ENCODE results near the gene RBBP6. TPM values are rescaled to one million over a fixed set of nuclear protein-coding genes. Genes with fewer than 3 reads are reported as not detected.
A peak's percentile ranks its signal among the peaks of the same experiment; 100 is the strongest.

Gene RBBP6
- total RNA-seq, 1 donor from 2014 or later = 52.3 TPM

DNA sequence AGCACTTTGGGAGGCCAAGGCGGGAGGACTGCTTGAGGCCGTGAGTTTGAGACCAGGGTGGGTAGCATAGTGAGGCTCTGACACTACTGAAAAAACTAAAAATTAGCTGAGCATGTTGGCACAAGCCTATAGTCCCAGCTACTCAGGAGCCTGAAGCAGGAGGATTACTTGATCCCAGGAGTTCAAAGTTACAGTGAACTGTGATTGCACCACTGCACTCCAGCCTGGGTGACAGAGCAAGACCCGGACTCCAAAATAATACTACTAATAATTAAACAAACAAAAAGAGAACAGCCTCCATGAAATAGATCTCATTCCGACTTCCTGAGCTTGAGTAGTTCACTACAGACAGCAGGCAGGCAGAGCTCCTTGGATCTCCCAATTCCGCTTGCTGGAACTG, 2.7 kb upstream of the RBBP6 start:
- Histone ChIP-seq H3K4me3 (ENCODE audit: low read depth, low read length) (no peak overlapping the region), H3K27me3 (ENCODE audit: control insufficient read depth, insufficient read depth, low read length) (no peaks in the 10 kb centered on the region), H3K36me3 (ENCODE audit: control insufficient read depth, insufficient read depth, low read length) (no peaks in the 10 kb centered on the region)
- TF ChIP-seq, protein P1, sequence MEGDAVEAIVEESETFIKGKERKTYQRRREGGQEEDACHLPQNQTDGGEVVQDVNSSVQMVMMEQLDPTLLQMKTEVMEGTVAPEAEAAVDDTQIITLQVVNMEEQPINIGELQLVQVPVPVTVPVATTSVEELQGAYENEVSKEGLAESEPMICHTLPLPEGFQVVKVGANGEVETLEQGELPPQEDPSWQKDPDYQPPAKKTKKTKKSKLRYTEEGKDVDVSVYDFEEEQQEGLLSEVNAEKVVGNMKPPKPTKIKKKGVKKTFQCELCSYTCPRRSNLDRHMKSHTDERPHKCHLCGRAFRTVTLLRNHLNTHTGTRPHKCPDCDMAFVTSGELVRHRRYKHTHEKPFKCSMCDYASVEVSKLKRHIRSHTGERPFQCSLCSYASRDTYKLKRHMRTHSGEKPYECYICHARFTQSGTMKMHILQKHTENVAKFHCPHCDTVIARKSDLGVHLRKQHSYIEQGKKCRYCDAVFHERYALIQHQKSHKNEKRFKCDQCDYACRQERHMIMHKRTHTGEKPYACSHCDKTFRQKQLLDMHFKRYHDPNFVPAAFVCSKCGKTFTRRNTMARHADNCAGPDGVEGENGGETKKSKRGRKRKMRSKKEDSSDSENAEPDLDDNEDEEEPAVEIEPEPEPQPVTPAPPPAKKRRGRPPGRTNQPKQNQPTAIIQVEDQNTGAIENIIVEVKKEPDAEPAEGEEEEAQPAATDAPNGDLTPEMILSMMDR (IDR thresholded peaks at IDR 0.05; ENCODE audit: insufficient read depth, low read length, poor library complexity, severe bottlenecking) = no peak
- no peak for DNase-seq (ENCODE audit: low read depth)

DNA sequence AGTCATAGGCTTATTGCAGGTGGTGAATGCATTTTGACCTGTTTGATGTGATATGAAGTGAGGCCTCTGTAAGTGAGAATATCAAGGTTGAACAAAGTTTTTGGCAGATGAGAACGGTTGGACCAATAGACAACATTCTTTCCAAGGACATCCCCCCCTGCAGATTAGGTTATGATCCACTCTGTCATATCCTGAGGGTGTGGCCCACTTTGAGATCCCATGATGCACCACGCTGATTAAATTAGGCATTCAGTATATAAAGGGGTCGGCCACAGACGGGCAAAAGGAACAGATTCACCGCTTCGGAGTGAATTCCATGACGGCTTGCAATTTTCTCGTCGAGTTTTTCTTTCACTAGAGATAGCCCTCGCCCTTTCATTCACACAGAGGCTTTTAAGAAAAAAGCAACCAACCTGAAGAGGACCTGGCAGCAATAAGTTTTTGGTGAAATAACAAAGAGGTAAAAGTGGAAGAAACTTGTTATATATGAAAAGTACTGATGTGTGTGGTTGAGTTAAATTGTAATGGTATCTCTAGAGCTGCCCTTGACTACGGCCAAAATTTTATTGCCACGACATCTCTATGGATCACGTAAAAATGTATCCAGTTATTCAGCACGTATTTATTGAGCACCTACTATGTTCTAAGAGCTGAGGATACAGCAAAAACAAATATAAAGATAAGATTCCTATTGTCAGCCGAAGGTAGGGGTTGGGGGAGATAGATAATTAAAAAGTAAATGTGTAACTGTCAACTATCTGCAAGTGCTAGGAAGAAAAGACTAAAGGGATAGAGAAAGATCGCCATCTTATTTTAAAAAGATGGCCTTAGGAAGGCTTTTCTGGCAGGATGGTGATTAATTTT, 1.7 kb upstream of the RBBP6 start:
- no peak for DNase-seq (ENCODE audit: low read depth)
- Histone ChIP-seq H3K27me3 (ENCODE audit: control insufficient read depth, insufficient read depth, low read length) (no peaks in the 10 kb centered on the region), H3K4me3 (ENCODE audit: low read depth, low read length) (no peak overlapping the region), H3K36me3 (ENCODE audit: control insufficient read depth, insufficient read depth, low read length) (no peaks in the 10 kb centered on the region)
- TF ChIP-seq, protein P1 (IDR thresholded peaks at IDR 0.05; ENCODE audit: insufficient read depth, low read length, poor library complexity, severe bottlenecking) = no peak

DNA sequence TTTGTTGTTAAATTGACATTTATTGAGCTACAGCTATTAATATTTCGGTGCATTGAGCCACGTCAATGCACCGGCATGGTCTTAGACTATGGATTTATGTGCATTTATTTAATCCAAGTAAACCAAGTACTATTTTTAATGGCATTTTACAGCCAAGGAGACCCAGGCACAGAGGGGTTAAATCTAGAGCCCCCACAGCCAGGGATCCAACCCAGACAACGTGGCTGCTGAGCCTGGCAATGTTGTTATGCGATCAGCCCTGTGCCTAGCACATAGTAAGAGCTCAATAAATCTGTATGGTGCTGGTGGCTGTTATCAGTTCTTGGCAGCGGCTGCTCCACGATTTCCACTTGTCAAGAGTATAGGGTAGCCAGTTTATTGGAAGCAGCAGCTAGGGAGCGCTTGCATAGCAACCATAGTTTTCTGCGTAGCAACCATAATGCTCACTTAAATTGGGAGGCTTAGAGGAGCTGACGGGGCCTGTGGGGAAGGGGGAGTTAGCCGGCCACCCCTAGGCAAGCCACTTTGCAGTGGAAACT, 541 bp upstream of the RBBP6 start:
- peak; percentile 21 for DNase-seq (ENCODE audit: low read depth)
- Histone ChIP-seq H3K4me3 (ENCODE audit: low read depth, low read length) (peak overlapping the region; percentile 70), H3K36me3 (ENCODE audit: control insufficient read depth, insufficient read depth, low read length) (no peaks in the 10 kb centered on the region), H3K27me3 (ENCODE audit: control insufficient read depth, insufficient read depth, low read length) (no peaks in the 10 kb centered on the region)
- TF ChIP-seq, protein P1 (IDR thresholded peaks at IDR 0.05; ENCODE audit: insufficient read depth, low read length, poor library complexity, severe bottlenecking) = peak; percentile 30

DNA sequence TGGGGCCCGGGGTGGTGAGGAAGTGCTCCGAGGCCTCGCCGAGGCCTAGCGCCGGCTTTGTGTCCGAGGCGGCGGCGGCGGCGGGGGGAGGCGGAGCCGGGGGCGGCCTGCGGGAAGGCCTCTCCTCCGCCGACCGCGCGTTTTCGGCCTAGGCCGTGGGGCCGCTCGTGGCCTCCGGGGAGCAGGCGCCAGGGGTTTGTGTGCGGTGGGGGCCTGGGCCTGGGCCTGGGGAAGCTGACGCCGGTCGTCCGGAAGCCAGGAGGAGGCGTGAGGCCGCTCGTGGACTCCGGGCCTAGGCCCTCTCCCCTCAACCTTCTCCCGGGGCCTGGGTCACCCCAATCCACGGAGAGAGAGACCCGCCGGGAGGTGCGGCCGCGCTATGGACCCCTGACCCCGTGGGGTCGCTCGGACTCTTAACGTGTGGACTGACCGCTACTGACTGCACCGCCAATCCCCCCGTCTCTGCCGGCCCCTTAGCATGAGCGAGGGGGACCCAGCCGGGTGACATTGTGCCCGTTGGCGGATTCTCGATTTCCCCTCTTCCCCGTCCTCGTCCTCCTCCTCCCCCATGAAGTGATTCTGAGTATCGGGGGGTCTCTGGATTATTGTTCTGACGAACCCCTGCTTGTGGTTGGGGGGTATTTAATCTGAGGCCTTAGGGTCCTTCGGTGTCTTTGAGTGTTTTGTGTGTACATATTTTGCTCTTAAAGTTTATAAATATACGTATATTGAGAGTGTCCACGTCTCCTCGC, 660 bp downstream of the RBBP6 start:
- Histone ChIP-seq H3K4me3 (ENCODE audit: low read depth, low read length) (peak overlapping the region; percentile 74), H3K36me3 (ENCODE audit: control insufficient read depth, insufficient read depth, low read length) (no peaks in the 10 kb centered on the region), H3K27me3 (ENCODE audit: control insufficient read depth, insufficient read depth, low read length) (no peaks in the 10 kb centered on the region)
- no peak for DNase-seq (ENCODE audit: low read depth)
- TF ChIP-seq, protein P1 (IDR thresholded peaks at IDR 0.05; ENCODE audit: insufficient read depth, low read length, poor library complexity, severe bottlenecking) = no peak

DNA sequence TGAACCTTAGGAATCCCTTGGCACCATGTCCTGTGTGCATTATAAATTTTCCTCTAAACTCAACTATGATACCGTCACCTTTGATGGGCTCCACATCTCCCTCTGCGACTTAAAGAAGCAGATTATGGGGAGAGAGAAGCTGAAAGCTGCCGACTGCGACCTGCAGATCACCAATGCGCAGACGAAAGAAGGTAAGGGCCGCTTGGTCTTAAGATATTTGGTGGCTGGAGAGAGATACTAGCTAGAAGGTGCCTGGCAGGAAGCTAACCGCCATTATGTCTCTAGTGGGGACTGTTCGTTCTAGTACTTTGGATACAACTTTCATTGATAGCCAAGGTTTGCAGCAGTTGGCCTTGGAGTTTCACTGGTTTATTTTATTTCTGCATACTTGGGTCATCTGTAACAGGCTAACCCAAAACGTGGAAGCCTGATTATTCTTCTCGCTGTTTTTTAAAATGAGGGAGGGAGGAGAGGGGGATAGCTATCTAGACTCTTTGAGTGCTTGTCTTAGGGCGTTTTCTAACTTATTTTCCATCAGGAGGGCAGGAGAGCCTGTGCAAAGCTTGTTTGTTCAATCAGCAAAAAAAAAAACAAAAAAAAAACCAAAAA, 1.3 kb downstream of the RBBP6 start:
- no peak for DNase-seq (ENCODE audit: low read depth)

More for the DNA sequence above, 1.3 kb downstream of the RBBP6 start:
- TF ChIP-seq, protein P1 (IDR thresholded peaks at IDR 0.05; ENCODE audit: insufficient read depth, low read length, poor library complexity, severe bottlenecking) = no peak
- no peaks in the 10 kb centered on the region for H3K27me3 ChIP-seq (ENCODE audit: control insufficient read depth, insufficient read depth, low read length)
- H3K36me3 ChIP-seq (ENCODE audit: control insufficient read depth, insufficient read depth, low read length) = no peaks in the 10 kb centered on the region
- peak overlapping the region; percentile 74 for H3K4me3 ChIP-seq (ENCODE audit: low read depth, low read length)
